HL-60/S4 treated with phorbol 12-myristate 13-acetate at 8.2 ng/mL for 4 days and 3 days (cell line): ENCODE results near the gene SOST.

Experiments
- in situ Hi-C: fragments of 300-500 bp; cut with MboI; formaldehyde crosslinking; loops from 2 replicates; pipeline ENCODE4 v1.15.0; 2022; ENCODE audit warnings: low sequenced_read_pairs

SOST gene

GRCh38 chr17:43774304-43775250, 16.0 kb upstream of the SOST start:
- in situ Hi-C loops, result no loop called here

DNA sequence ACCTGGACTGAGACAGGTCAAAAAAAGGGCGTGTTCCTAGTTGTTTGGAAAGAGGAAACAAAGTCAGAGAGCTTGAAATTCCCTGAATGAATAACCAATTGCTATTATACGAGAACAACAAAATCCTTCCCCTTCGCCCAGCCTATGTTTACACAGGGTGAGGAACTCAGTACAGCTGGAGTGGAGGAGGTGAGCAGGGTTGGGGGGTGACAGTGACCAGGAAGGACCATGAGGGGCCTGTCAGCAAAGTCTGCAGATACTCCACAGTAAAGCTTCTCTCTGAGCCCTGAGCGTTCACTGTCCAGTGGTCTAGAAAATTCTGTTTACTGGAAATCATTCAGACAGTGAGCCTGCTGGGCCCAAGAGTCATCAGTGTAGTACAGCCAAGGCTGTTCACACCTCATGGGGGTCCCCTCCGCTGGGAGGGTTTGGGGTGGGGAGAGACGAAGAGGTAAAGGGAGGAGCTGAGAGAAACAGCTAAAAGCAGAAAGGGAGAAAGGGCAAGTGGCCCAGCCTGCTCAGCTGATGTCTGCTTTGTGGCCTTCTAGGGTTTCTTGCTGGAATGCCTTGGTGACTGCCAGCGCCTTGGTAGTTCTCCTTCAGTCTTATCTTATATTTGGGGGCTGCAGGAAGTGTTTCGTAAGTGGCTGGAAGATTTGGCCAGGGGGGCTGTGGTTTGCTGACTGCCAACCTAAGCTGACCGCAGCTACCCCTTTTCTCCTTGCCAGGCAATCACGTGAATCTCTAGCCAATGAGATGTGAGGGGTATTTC, 14.5 kb upstream of the SOST start:
- in situ Hi-C loops, result no loop called here

DNA sequence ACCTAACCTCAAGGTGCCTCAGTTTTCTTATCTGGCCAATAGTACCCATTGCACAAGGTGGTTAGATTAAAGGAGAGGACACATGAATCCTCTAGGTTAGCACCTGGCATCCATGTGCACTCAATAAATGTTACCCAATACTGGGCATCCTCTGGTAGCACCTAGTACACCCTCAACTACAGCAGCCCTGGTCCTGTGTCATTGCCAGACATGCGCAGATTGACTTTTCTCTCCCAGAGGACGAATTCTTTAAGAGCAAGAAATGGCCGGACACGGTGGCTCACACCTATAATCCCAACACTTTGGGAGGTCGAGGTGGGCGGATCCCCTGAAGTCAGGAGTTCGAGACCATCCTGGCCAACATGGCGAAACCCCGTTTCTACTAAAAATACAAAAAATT, 12.9 kb upstream of the SOST start:
- in situ Hi-C loops, result no loop called here

DNA sequence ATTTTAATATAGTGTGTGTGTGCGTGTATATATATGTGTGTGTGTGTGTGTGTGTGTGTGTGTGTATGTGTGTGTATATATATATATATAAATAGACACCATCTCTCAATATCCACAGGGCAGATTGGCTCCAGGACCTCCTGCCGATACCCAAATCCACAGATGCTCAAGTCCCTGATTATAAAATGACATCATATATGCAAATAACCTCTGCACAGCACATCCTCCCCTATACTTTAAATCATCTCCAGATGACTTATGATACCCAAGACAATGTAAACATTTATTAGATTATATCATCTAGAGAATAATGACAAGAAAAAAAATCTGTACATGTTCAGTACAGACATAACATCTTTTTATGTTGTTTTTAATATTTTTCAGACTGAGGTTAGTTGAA, 12.4 kb upstream of the SOST start:
- in situ Hi-C loops, result no loop called here

DNA sequence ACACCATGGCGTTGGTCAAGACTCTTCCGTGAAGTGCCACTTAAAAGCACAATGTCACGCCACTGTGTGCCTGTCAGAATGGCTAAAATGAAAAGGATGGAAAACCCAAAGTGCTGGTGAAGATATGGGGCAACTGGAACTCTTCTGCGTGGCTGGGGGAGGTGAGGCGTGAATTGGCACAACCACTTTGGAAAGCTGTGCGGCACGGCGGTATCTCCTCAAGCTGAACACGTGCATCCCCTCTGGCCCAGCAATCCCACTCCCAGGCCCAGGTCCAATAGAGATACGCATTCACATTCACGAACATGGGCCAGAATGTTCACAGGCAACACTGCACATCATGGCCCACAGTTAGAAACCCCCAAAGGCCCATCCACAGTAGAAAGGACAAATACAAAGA, 11.3 kb upstream of the SOST start:
- in situ Hi-C loops, result loop anchor here (10.0 kb wide), 1 partner anchor 195 kb away; no protein-coding TSS in a partner anchor

GRCh38 chr17:43769426-43769825, 10.8 kb upstream of the SOST start:
- in situ Hi-C loops, result loop anchor here (10.0 kb wide), 1 partner anchor 195 kb away; no protein-coding TSS in a partner anchor

DNA sequence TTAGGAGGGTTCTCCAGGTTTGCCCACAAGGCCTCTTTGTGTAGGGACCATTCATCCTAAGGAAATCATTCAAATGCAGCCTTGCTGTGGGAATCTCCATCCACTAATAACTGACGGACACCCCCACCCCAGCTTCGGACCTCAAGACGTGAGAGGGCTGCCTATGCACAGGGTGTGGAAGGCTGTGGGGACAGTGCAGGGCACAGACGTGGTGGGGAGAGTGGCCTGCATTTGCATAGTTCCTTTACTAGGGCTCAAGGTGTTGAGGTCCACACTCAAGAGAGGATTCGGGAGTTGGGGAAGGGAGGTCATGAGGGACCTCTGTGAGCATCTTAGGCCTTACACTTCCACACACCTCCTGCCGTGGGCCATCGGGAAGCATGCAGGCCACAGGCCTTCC, 10.4 kb upstream of the SOST start:
- in situ Hi-C loops, result loop anchor here (10.0 kb wide), 1 partner anchor 194 kb away; no protein-coding TSS in a partner anchor

DNA sequence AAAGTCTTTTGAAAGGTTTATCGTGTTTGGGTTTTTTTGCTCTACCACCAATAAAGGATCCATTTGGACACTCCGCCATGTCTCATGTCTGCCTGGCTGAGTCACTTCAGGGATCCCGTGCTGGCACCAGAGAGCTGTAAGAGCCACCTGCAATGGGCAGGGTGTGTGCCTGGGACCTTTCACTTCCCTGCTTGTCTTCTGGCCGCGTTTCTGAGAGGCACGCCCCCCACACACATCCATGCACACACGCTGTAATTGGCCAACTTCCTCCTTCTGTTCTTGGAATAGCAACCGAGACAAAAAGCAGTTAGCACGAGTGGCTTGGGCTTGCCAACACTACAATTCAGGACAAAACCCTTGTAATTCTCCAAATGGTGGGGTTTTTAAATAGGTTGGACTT, 9.8 kb upstream of the SOST start:
- in situ Hi-C loops, result loop anchor here (10.0 kb wide), 1 partner anchor 194 kb away; no protein-coding TSS in a partner anchor

- in situ Hi-C loops, result loop anchor here (10.0 kb wide), 1 partner anchor 193 kb away; no protein-coding TSS in a partner anchor
Observed at GRCh38 chr17:43767713-43768059, 9.1 kb upstream of the SOST start.

DNA sequence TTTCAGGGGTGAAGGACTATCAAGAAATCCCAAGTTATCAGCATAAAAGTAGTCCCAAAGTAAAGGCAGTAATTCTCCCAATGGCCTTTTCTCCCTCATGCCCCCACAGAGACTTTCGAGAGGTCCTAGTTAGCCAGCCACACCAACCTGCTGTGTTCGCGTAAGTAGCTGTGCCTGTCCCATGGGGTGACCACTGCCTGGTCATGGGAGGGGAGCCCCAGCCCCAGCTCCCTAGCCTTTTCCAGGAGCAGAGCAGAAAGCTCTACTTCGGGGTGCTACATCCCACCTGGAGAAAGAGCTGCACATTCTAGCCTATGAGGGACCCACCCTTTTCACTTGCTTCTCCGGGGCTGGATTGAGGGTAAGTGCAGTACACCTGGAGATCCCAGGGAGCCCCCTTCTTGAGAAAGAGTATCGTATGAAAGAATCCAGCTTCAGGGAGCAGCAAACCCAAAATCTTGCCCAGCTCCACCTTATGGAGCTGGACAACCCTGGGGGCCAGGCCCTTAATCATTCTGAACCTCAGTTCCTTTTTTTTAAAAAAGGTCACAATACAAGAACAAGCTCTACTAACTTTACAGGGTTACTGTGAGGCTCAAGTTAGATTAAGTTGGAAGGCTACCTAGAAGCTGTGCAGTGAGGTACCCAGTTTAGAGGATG, 8.6 kb upstream of the SOST start:
- in situ Hi-C loops, result loop anchor here (10.0 kb wide), 1 partner anchor 192 kb away; no protein-coding TSS in a partner anchor

GRCh38 chr17:43766413-43767052, 7.9 kb upstream of the SOST start:
- in situ Hi-C loops, result loop anchor here (10.0 kb wide), 1 partner anchor 192 kb away; no protein-coding TSS in a partner anchor

DNA sequence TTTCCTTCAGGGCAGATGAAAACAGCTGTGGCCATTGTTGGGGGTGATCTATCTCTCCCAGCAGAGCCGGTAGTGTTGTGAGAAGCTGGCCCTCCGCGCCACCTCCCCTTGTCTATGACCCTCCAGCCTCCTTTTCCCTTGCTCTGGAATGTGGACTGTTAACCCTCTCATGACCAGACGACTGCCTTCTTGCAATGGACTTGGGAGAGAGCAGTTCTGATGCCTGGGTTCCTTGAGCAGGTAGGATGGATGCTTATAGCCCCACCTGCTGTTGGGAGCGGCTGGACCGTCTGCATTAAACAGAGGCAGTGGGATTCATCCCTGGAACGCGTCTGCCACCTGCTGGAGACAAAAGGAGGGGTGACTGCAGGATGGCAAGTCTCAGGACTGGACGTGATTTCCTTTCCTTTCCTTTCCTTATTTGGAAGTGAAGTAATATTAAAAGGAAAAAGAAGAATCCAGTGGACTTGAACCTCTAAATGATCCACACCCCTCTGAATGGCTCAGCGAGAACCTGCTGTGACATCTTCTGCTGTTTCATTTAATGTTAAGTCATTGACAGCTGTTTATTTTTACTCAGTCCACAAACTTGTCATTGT, 1.8 kb upstream of the SOST start:
- in situ Hi-C loops, result loop anchor here (5.0 to 10.0 kb wide), 2 partner anchors 68 to 186 kb away; no protein-coding TSS in a partner anchor

DNA sequence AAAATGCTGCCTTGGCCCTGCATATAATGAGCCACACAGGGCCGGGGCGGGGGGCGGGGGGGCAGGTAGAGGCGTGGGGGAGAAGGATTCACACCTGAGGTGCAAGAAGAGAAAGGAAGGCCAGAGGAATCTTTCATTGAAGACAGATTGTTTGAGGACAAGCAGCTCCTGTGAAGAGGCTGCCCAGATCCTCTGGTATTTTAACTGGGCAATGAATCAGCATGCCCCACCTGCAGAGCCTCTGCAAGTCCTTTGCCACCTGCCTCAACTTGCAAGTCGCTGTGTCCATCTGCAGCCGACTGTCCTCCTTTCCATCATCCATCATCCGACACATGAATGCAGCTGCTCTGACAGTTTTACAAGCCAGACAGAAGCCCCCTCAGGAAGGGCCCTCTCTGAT, 1.2 kb upstream of the SOST start:
- in situ Hi-C loops, result loop anchor here (5.0 to 10.0 kb wide), 2 partner anchors 68 to 185 kb away; no protein-coding TSS in a partner anchor

DNA sequence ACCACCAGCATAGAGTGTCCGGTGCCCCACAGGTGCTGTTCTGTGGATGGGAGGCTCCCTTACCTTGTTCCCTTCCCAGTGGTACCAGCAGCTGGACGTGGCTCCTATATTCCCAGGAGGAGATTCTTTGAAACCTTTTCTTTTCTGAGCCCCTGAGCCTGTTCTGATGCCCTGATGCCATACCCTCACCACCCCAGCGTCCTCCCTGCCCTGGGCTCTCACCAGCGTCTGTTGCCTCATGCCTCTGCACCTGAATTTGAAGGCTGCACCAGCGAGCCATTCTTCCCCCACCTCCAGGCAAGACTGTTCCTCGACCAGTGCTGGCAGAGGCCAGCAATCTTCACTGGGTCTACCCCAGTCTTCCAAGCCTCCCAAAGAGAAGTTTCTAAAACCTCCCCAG, 505 bp downstream of the SOST start:
- in situ Hi-C loops, result no loop called here

GRCh38 chr17:43757171-43757660, 1.4 kb downstream of the SOST start:
- in situ Hi-C loops, result no loop called here

- in situ Hi-C loops, result no loop called here
Observed at GRCh38 chr17:43756201-43756600, 2.4 kb downstream of the SOST start.

DNA sequence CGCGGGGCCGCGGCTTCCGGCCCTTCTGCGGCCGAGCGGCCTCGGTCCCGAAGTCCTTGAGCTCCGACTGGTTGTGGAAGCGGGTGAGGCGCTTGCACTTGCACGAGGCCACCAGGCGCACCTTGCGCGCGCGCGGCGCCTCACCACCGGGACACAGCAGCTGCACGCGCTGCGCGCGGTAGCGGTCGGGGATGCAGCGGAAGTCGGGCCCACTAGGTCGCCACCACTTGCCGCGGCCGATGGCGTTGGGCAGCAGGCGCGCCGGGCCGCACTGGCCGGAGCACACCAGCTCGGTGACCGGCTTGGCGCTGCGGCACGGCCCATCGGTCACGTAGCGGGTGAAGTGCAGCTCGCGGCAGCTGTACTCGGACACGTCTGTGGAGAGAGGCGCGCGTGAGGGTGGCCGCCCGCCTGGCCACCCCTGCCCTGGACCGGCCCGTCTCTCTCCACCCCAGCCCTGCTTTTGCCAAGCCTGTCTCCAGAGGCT, 3.2 kb downstream of the SOST start:
- in situ Hi-C loops, result no loop called here

DNA sequence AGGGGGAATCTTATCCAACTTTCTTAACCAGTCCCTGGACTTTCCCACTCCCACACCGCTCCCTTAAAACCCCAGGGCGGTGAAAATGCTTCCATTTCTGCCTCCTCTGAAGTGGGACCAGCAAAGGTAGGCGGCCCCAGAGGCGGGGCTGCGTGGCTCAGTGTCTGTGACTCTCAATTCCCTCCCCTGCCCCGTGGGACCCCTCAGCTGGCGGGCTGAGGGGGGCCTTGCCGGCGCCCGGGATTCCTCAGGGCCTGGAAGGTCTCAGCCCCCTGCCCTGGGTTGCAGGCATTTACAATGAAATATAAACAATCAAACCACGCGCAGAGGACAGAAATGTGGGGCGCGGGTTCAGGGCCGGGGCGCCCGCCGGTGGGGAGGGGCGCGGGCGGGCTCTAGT, 3.6 kb downstream of the SOST start:
- in situ Hi-C loops, result no loop called here

DNA sequence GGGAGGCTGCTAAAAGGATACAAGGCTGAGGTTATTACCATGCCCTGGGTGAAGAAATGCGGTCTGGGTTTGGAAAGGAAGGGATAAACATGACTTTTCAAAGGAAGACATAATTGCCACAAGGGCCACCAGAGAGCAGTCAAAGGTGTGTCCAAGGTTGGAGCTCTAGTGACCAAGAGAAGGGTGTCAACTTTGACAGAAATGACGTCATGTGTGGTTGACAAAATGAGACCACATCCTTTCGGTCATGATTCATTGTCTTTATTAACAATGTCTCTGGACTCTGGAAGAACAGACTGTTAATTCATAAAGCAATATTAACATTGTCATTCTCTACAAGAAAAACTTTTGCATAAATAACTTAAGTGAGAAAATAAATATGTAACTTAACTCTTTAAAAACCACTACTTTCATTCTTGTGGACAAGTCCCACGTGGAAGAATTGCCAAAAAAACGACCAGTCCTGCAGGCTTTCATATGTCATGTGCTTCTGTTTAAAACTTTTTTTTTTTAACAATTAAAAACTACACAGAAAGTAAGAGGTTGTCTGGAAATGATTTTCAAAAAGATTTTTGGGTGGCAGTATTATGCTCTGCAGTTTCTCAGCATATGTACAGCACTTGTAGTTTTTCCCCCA, 5.0 kb downstream of the SOST start:
- in situ Hi-C loops, result no loop called here
